ENCODE data around the gene JAKMIP2. TPM values are rescaled to one million over a fixed set of nuclear protein-coding genes. Genes with fewer than 3 reads are reported as not detected.
A peak's percentile ranks its signal among the peaks of the same experiment; 100 is the strongest.

The JAKMIP2 gene
- total RNA-seq (2021) = 5.4 and 6.4 TPM in 2 replicates
- long read RNA-seq, full-length matches to known transcripts = 5 of 52 reads
- long read RNA-seq, partial matches to known transcripts = 28 of 52 reads
- long read RNA-seq, other reads (novel, unspliced or antisense) = 19 of 52 reads

GRCh38 chr5:147782110-147783028 lies at the start of gene JAKMIP2:
Gene JAKMIP2, minus strand, starts transcription at chr5:147782728. Its CDS starts 110,922 bp downstream, at chr5:147671806.
- H3K4me3 Mint-ChIP-seq = peak within 1 kb of the TSS; percentile 83 to 92
- Histone ChIP-seq H3K23ac (ENCODE audit: insufficient read length, low read depth, low read length) (no peak within 1 kb of the TSS), H3K79me1 (ENCODE audit: insufficient read depth, low read depth, low read length, poor library complexity, severe bottlenecking) (no peaks in the 10 kb centered on the region), H4K91ac (ENCODE audit: insufficient read length, low read depth, low read length) (no peak within 1 kb of the TSS), H2BK12ac (ENCODE audit: insufficient read length, low read depth, low read length) (peak within 1 kb of the TSS; percentile 97), H2AK5ac (ENCODE audit: insufficient read length, low read length) (peak within 1 kb of the TSS; percentile 42), H2AFZ (ENCODE audit: low read length) (peak within 1 kb of the TSS; percentile 98), H3K27me3 (ENCODE audit: insufficient read depth, low read length) (no peaks in the 10 kb centered on the region), H3K23me2 (ENCODE audit: insufficient read length, low read depth, low read length, poor library complexity, severe bottlenecking) (peaks cover 8% of the 10 kb centered on the region), H3K4me2 (ENCODE audit: insufficient read depth, insufficient read length, low read length) (peak within 1 kb of the TSS; percentile 100), H2BK20ac (ENCODE audit: low read depth, low read length, poor library complexity, severe bottlenecking) (no peak within 1 kb of the TSS), H3K14ac (ENCODE audit: insufficient read depth, low read length) (peak within 1 kb of the TSS; percentile 88; the same call in 1 of the 2 replicates), H3K56ac (ENCODE audit: insufficient read length, low read depth, low read length) (peak within 1 kb of the TSS; percentile 98), H3T11ph (ENCODE audit: low read length) (peak within 1 kb of the TSS; percentile 2), H4K5ac (ENCODE audit: insufficient read length, low read depth, low read length) (peak within 1 kb of the TSS; percentile 90), H3K18ac (ENCODE audit: insufficient read length, low read depth, low read length) (peak within 1 kb of the TSS; percentile 90), H3K9me3 (ENCODE audit: control insufficient read depth, low read depth, low read length) (no peaks in the 10 kb centered on the region), H4K8ac (replicated peaks; ENCODE audit: insufficient read length, low read depth, low read length) (no peak within 1 kb of the TSS), H3K9ac (ENCODE audit: extremely low read depth, insufficient read length, low read length) (peak within 1 kb of the TSS; percentile 97), H3K4ac (ENCODE audit: low read depth, low read length) (no peak within 1 kb of the TSS; the same call in 1 of the 2 replicates), H3K27ac (ENCODE audit: insufficient read length, low read depth, low read length) (peak within 1 kb of the TSS; percentile 99), H3K4me1 (ENCODE audit: insufficient read depth, low read length) (no peaks in the 10 kb centered on the region), H2BK5ac (ENCODE audit: insufficient read length, low read length) (peak within 1 kb of the TSS; percentile 93), H2BK120ac (ENCODE audit: low read depth, low read length, poor library complexity, severe bottlenecking) (peak within 1 kb of the TSS; percentile 23), H3K79me2 (ENCODE audit: insufficient read depth, low read length) (peaks cover 2% of the 10 kb centered on the region; the same call in 1 of the 2 replicates), H4K20me1 (ENCODE audit: control insufficient read depth, insufficient read depth, insufficient read length) (peaks cover 2% of the 10 kb centered on the region), H2BK15ac (ENCODE audit: low read depth, low read length) (no peak within 1 kb of the TSS; the same call in 1 of the 2 replicates)
- H3K27me3 Mint-ChIP-seq (ENCODE audit: low read depth) = no peaks in the 10 kb centered on the region
- peaks cover 35 to 36% of the 10 kb centered on the region in 2 experiments for H3K4me1 Mint-ChIP-seq
- no CpG with 5 or more reads among the region's 19 CpGs for WGBS (ENCODE audit: extremely low coverage, insufficient read length, low lambda C conversion rate)
- peak; percentile 100 for DNase-seq
- no peaks in the 10 kb centered on the region for H3K9me3 Mint-ChIP-seq
- H3K27ac Mint-ChIP-seq = peak within 1 kb of the TSS; percentile 94 to 98 (median 98)
- TF ChIP-seq CTCF (conservative IDR thresholded peaks at IDR 0.05) = peak; percentile 40; the same call in 2 of the 3 replicates
- H3K36me3 Mint-ChIP-seq (ENCODE audit: insufficient read depth in 1 of 3, low read depth in 3 of 3) = no peaks in the 10 kb centered on the region
